Hair follicular keratinocyte (primary cell): ENCODE data around the gene RNF168. TPM values are rescaled to one million over a fixed set of nuclear protein-coding genes. Genes with fewer than 3 reads are reported as not detected.

Experiments used
- total RNA-seq: library from RNA; depleted of rRNA; stranded (reverse); fragments of >200 nt; gene quantifications from 2 replicates; pipeline ENCODE4 v1.2.3, GENCODE V29; 2015

Gene RNF168
- total RNA-seq = 9.8 and 12.5 TPM in 2 replicates

GRCh38 chr3:196503196-196504076, at the start of gene RNF168:
TSS of gene RNF168 (minus strand) at chr3:196503768. CDS start at chr3:196503173, 595 bp downstream.

GRCh38 chr3:196514913-196515621, 11.5 kb upstream of the RNF168 start, which contains the start of gene SMCO1:
TSS of gene SMCO1 (minus strand) at chr3:196515346. CDS start at chr3:196515209, 137 bp downstream.

GRCh38 chr3:196432137-196432879, 71.3 kb downstream of the RNF168 start, which contains the start of gene UBXN7:
TSS of gene UBXN7 (minus strand) at chr3:196432427. CDS start at chr3:196432399, 28 bp downstream.

Other genes starting within 250 kb of the RNF168 start
- 52.6 and 67.2 TPM in 2 replicates for gene PCYT1A, start 216.0 kb downstream of the RNF168 start, total RNA-seq
- gene DYNLT2B, start 185.5 kb downstream of the RNF168 start, total RNA-seq = 49.4 and 49.7 TPM in 2 replicates
- 2.3 and 4.7 TPM in 2 replicates for gene TM4SF19, start 165.4 kb downstream of the RNF168 start, total RNA-seq
- 5.4 and 9.2 TPM in 2 replicates for gene UBXN7, start 71.3 kb downstream of the RNF168 start, total RNA-seq
- gene SMCO1, start 11.6 kb upstream of the RNF168 start, total RNA-seq = 0.23 TPM in 1 of 2 replicates, not detected in the other
- 8.2 and 15.1 TPM in 2 replicates for gene WDR53, start 64.8 kb upstream of the RNF168 start, total RNA-seq
- gene FBXO45, start 64.9 kb upstream of the RNF168 start, total RNA-seq = 14.8 and 15.5 TPM in 2 replicates
- gene NRROS, start 135.9 kb upstream of the RNF168 start, total RNA-seq = under 0.01 and 0.04 TPM in 2 replicates
- gene CEP19, start 208.5 kb upstream of the RNF168 start, total RNA-seq = 0.62 and 2.7 TPM in 2 replicates
- 25.8 and 45.2 TPM in 2 replicates for gene PIGX, start 208.6 kb upstream of the RNF168 start, total RNA-seq
- gene PAK2, start 236.1 kb upstream of the RNF168 start, total RNA-seq = 29.6 and 33.9 TPM in 2 replicates